ENCODE measurements around the gene LRRC41.

GRCh38 chr1:46277658-46278373, 25.6 kb downstream of the LRRC41 start:
- TF ChIP-seq CTCF (IDR thresholded peaks at IDR 0.05; ENCODE audit: low read length): no peak
- TF ChIP-seq EZH2 (optimal IDR thresholded peaks at IDR 0.05; ENCODE audit: low read depth, low read length): no peak
- TF ChIP-seq EZH2phosphoT487 (IDR thresholded peaks at IDR 0.05; ENCODE audit: low read length): no peak
